B cell (primary cell): Measurements from ENCODE around the gene GPR37L1. TPM values are rescaled to one million over a fixed set of nuclear protein-coding genes. Genes with fewer than 3 reads are reported as not detected.

Experiments used
- ATAC-seq: fragments of 200-7000 bp; cut with Tn5 transposase; one replicate; pipeline ENCODE4 v1.10.0; 2021; ENCODE audit warnings: low read depth, mild to moderate bottlenecking, moderate number of reproducible peaks, moderate library complexity
- CTCF ChIA-PET: fragments of 350-600 bp; sonication (Branson Sonifier 250); formaldehyde crosslinking; loops from one replicate; lab custom pipeline; 2021; ENCODE audit warnings: antibody characterized with exemption, inconsistent platforms; lab: Charles Lee
- POLR2A ChIA-PET: fragments of 350-600 bp; sonication (Branson Sonifier 250); formaldehyde crosslinking; loops from one replicate; lab custom pipeline; 2021; ENCODE audit warnings: antibody characterized with exemption; lab: Charles Lee
- DNase-seq: peaks from one replicate; pipeline ENCODE4 v3.0.0; 2013
- H2AFZ ChIP-seq: 2 replicates; pipeline ENCODE4 v1.6.1; 2012; ENCODE audit warnings: mild to moderate bottlenecking, low read depth, low read length; ENCODE audit not compliant: insufficient read depth, poor library complexity, severe bottlenecking
- H3K27ac ChIP-seq, 2 donors: 1 replicate in 1 of 2; 2 replicates in 1 of 2; pipeline ENCODE4 v1.5.1; 2012 to 2013; ENCODE audit warnings: low read length in 2 of 2, mild to moderate bottlenecking in 2 of 2, moderate library complexity in 1 of 2
- H3K27me3 ChIP-seq, 4 experiments: fragments of 200-600 bp in 1 of 4; sonication (generic) in 1 of 4; replicated peaks in 1 of 4; 1 replicate in 2 of 4; 2 replicates in 2 of 4; pipeline versions ENCODE4 v1.6.1 to v1.7.0; 2013 to 2016; ENCODE audit warnings: low read length in 3 of 4, mild to moderate bottlenecking in 2 of 4, mixed read lengths in 1 of 4, moderate library complexity in 1 of 4; ENCODE audit not compliant: insufficient read depth in 4 of 4, control insufficient read depth in 3 of 4; ENCODE audit errors: control extremely low read depth in 1 of 4
- H3K36me3 ChIP-seq, 2 experiments: replicated peaks in 1 of 2; 1 replicate in 1 of 2; 2 replicates in 1 of 2; pipeline versions ENCODE4 v1.6.1 to v1.7.1; 2013; ENCODE audit warnings: low read length in 1 of 2; ENCODE audit not compliant: insufficient read depth in 2 of 2, control insufficient read depth in 1 of 2; ENCODE audit errors: control extremely low read depth in 1 of 2, extremely low read depth in 1 of 2
- H3K4me1 ChIP-seq, 2 donors: fragments of 200-600 bp in 1 of 2; sonication (generic) in 1 of 2; 1 replicate in 1 of 2; 2 replicates in 1 of 2; pipeline versions ENCODE4 v1.5.1 to v1.6.1; 2013 to 2017; ENCODE audit warnings: low read length in 2 of 2; ENCODE audit not compliant: control insufficient read depth in 2 of 2, insufficient read depth in 2 of 2
- H3K4me2 ChIP-seq: replicated peaks from 2 replicates; pipeline ENCODE3; 2012; ENCODE audit warnings: mild to moderate bottlenecking, low read depth, low read length; ENCODE audit not compliant: poor library complexity, severe bottlenecking
- H3K4me3 ChIP-seq, 5 experiments: fragments of 200-600 bp in 1 of 5; sonication (generic) in 1 of 5; 1 replicate in 3 of 5; 2 replicates in 2 of 5; pipeline versions ENCODE4 v1.5.1 to v1.7.0; 2011 to 2016; ENCODE audit warnings: low read length in 4 of 5, mild to moderate bottlenecking in 4 of 5, low read depth in 2 of 5, control low read depth in 1 of 5, moderate library complexity in 1 of 5; ENCODE audit not compliant: insufficient read depth in 1 of 5; ENCODE audit errors: control extremely low read depth in 1 of 5, extremely low read depth in 1 of 5
- H3K79me2 ChIP-seq: fragments of 200-600 bp; sonication (generic); one replicate; pipeline ENCODE4 v1.6.0; 2016; ENCODE audit warnings: low read length; ENCODE audit not compliant: control insufficient read depth, insufficient read depth
- H3K9ac ChIP-seq: fragments of 200-600 bp; sonication (generic); 2 replicates; pipeline ENCODE4 v1.6.1; 2017; ENCODE audit warnings: mild to moderate bottlenecking, low read length, moderate library complexity
- H3K9me3 ChIP-seq, 3 donors: one replicate each; pipeline versions ENCODE4 v1.6.1 to v1.7.1; 2013; ENCODE audit warnings: low read length in 2 of 3; ENCODE audit not compliant: control insufficient read depth in 2 of 3, insufficient read depth in 1 of 3; ENCODE audit errors: control extremely low read depth in 1 of 3
- H4K20me1 ChIP-seq: 2 replicates; pipeline ENCODE4 v1.6.0; 2012; ENCODE audit warnings: mild to moderate bottlenecking, low read length; ENCODE audit not compliant: insufficient read depth, control insufficient read depth, poor library complexity, severe bottlenecking
- H3K27ac Mint-ChIP-seq: one replicate; pipeline ENCODE4 v1.8.0; 2021; ENCODE audit warnings: mixed read lengths
- H3K27me3 Mint-ChIP-seq: one replicate; pipeline ENCODE4 v1.8.0; 2021; ENCODE audit warnings: mixed read lengths
- H3K4me1 Mint-ChIP-seq: one replicate; pipeline ENCODE4 v1.8.0; 2021; ENCODE audit warnings: mixed read lengths
- H3K4me3 Mint-ChIP-seq: one replicate; pipeline ENCODE4 v1.8.0; 2021; ENCODE audit warnings: mixed read lengths
- H3K9me3 Mint-ChIP-seq: one replicate; pipeline ENCODE4 v1.8.0; 2022; ENCODE audit warnings: mixed read lengths; ENCODE audit not compliant: insufficient read depth
- CTCF ChIP-seq: fragments of 200-600 bp; IDR thresholded peaks from one replicate; pipeline ENCODE4 v1.8.0; 2022; ENCODE audit warnings: antibody characterized with exemption, mild to moderate bottlenecking
- EZH2 ChIP-seq: IDR thresholded peaks from 2 replicates; pipeline ENCODE4 v1.6.1; 2012; ENCODE audit warnings: borderline replicate concordance, low read depth, mild to moderate bottlenecking, moderate library complexity, low read length; ENCODE audit not compliant: insufficient read depth, poor library complexity, severe bottlenecking
- WGBS: methylation state at CpG from one replicate; pipeline ENCODE4 v1.1.5; 2013; ENCODE audit warnings: missing lambda C conversion rate; ENCODE audit not compliant: insufficient coverage; 5-methylcytosine and 5-hydroxymethylcytosine counted together
- intact Hi-C: fragments of 100-400 bp; cut with micrococcal nuclease; formaldehyde crosslinking; loops from one replicate; pipeline ENCODE4 v1.10.0; 2022
- polyA plus RNA-seq: library from polyadenylated mRNA; depleted of rRNA; stranded (reverse); fragments of >200 nt; gene quantifications from 2 replicates; pipeline ENCODE4 v1.2.3, GENCODE V29; 2012
- total RNA-seq, 2 donors: library from RNA; stranded (reverse); fragments of 120-200 nt in 1 of 2; gene quantifications; 1 replicate in 1 of 2; 2 replicates in 1 of 2; pipeline versions ENCODE4 v1.2.3 to v1.2.4, GENCODE V29; 2013 to 2022

GPR37L1 gene
- total and polyA plus RNA-seq, 2 donors (not counting 1 experiment from before 2014, with no cell fraction given): not detected

GRCh38 chr1:202134645-202135172 is 12.0 kb downstream of the GPR37L1 start:
- DNase-seq: no peak
- ATAC-seq: no peak
- no peak overlapping the region for H3K27ac ChIP-seq
- H3K4me2 ChIP-seq: no peak overlapping the region
- H3K9me3 ChIP-seq: no peaks in the 10 kb centered on the region
- intact Hi-C loops: loop anchor here (1.0 kb wide), 2 partner anchors 125 to 238 kb away; no protein-coding TSS in a partner anchor
- H3K4me1 ChIP-seq: no peaks in the 10 kb centered on the region
- no peak overlapping the region for H3K4me3 Mint-ChIP-seq
- 97% methylated on average over 11 of the region's 13 CpGs for WGBS
- peaks cover 41% of the 10 kb centered on the region for H4K20me1 ChIP-seq
- H3K27me3 ChIP-seq: no peaks in the 10 kb centered on the region
- H3K27ac Mint-ChIP-seq: no peak overlapping the region
- no peaks in the 10 kb centered on the region for H3K9me3 Mint-ChIP-seq
- CTCF ChIA-PET: interaction anchor here (0.8 to 3.5 kb wide), 14 partner anchors 9 to 575 kb away, joined by 3 to 32 read pairs (median 8); partner anchors contain the start of genes ARL8A and PTPN7
- H3K4me1 Mint-ChIP-seq: peaks cover 12% of the 10 kb centered on the region
- no peak overlapping the region for H3K4me3 ChIP-seq
- TF ChIP-seq CTCF: no peak
- TF ChIP-seq EZH2: no peak
- H3K9ac ChIP-seq: no peak overlapping the region
- H3K27me3 Mint-ChIP-seq: no peaks in the 10 kb centered on the region
- POLR2A ChIA-PET: interaction anchor here (0.7 kb wide), 1 partner anchor 313 kb away, joined by 3 read pairs; no protein-coding TSS in a partner anchor
- no peak overlapping the region for H2AFZ ChIP-seq
- peaks cover 4 to 55% of the 10 kb centered on the region in 2 experiments for H3K36me3 ChIP-seq
- H3K79me2 ChIP-seq: peaks cover 17% of the 10 kb centered on the region

GRCh38 chr1:202135221-202135721 is 12.6 kb downstream of the GPR37L1 start:
- ATAC-seq: peak; percentile 94

More at GRCh38 chr1:202135221-202135721, 12.6 kb downstream of the GPR37L1 start:
- peak; percentile 87 for TF ChIP-seq CTCF
- no peak for TF ChIP-seq EZH2
- CTCF ChIA-PET: interaction anchor here (0.8 to 3.5 kb wide), 19 partner anchors 9 to 585 kb away, joined by 3 to 32 read pairs (median 6); partner anchors contain the start of genes ARL8A, PTPN7 and UBE2T
- intact Hi-C loops: loop anchor here (1.0 kb wide), 2 partner anchors 126 to 239 kb away; no protein-coding TSS in a partner anchor
- no peaks in the 10 kb centered on the region for H3K9me3 Mint-ChIP-seq
- DNase-seq: peak; percentile 71
- H3K4me3 Mint-ChIP-seq: no peak overlapping the region
- no peak overlapping the region for H3K27ac Mint-ChIP-seq
- H3K4me1 Mint-ChIP-seq: peaks cover 14% of the 10 kb centered on the region
- Histone ChIP-seq H3K4me1 (no peaks in the 10 kb centered on the region), H3K9me3 (no peaks in the 10 kb centered on the region), H3K27me3 (no peaks in the 10 kb centered on the region), H2AFZ (no peak overlapping the region), H3K27ac (no peak overlapping the region), H3K4me2 (no peak overlapping the region), H3K79me2 (peaks cover 23% of the 10 kb centered on the region), H3K4me3 (no peak overlapping the region), H4K20me1 (peaks cover 47% of the 10 kb centered on the region), H3K36me3 (peaks cover 4 to 55% of the 10 kb centered on the region in 2 experiments), H3K9ac (no peak overlapping the region)
- WGBS: 54% methylated on average over 13 of the region's 15 CpGs
- POLR2A ChIA-PET: no interaction called here
- H3K27me3 Mint-ChIP-seq: no peaks in the 10 kb centered on the region
